ENCODE data around the gene TWF2. TPM values are rescaled to one million over a fixed set of nuclear protein-coding genes. Genes with fewer than 3 reads are reported as not detected.

TWF2 gene
- total RNA-seq, 1 experiment from 2014 or later = 102 TPM

GRCh38 chr3:52270252-52270754 lies 31.3 kb upstream of the TWF2 start:
- ChIA-PET POLR2A (ENCODE audit: unreplicated experiment) (no interaction called here), CTCF (no interaction called here)
- no peak overlapping the region for H3K4me2 ChIP-seq
- H3K4me1 ChIP-seq (replicated peaks; ENCODE audit: insufficient read depth) = peaks cover 9% of the 10 kb centered on the region
- H3K9me3 ChIP-seq (ENCODE audit: insufficient read depth, low read depth) = no peaks in the 10 kb centered on the region
- no peaks in the 10 kb centered on the region for H3K27me3 ChIP-seq (ENCODE audit: insufficient read depth, low read depth)
- no peak overlapping the region for H2AFZ ChIP-seq
- BruUV-seq (replicated peaks) = no TSS peak
- no peak for TF ChIP-seq EZH2 (IDR thresholded peaks at IDR 0.05; ENCODE audit: low read depth)
- no peak for TF ChIP-seq CTCF (conservative IDR thresholded peaks at IDR 0.05)
- no peak overlapping the region for H3K27ac ChIP-seq
- H3K9me2 ChIP-seq (ENCODE audit: insufficient read depth) = no peaks in the 10 kb centered on the region
- H3K4me3 ChIP-seq = no peak overlapping the region
- intact Hi-C loops (cut with micrococcal nuclease; ENCODE audit: unreplicated experiment) = no loop called here
- H3K36me3 ChIP-seq (ENCODE audit: low read depth) = peaks cover 32% of the 10 kb centered on the region
- H4K20me1 ChIP-seq (ENCODE audit: insufficient read depth) = peaks cover 74% of the 10 kb centered on the region
- H3F3A ChIP-seq (ENCODE audit: insufficient read depth, low read depth) = peaks cover 49% of the 10 kb centered on the region
- peaks cover 86% of the 10 kb centered on the region for H3K79me2 ChIP-seq (ENCODE audit: low read depth)
- no peak for DNase-seq

- H2AFZ ChIP-seq = no peak overlapping the region
- H3F3A ChIP-seq (ENCODE audit: insufficient read depth, low read depth) = peaks cover 49% of the 10 kb centered on the region
- peaks cover 73% of the 10 kb centered on the region for H4K20me1 ChIP-seq (ENCODE audit: insufficient read depth)
- no peaks in the 10 kb centered on the region for H3K27me3 ChIP-seq (ENCODE audit: insufficient read depth, low read depth)
- no peak overlapping the region for H3K4me2 ChIP-seq
- CTCF ChIA-PET = no interaction called here
- no peak overlapping the region for H3K4me3 ChIP-seq
- intact Hi-C loops (cut with micrococcal nuclease; ENCODE audit: unreplicated experiment) = no loop called here
- no peaks in the 10 kb centered on the region for H3K9me2 ChIP-seq (ENCODE audit: insufficient read depth)
- H3K36me3 ChIP-seq (ENCODE audit: low read depth) = peaks cover 33% of the 10 kb centered on the region
- peaks cover 82% of the 10 kb centered on the region for H3K79me2 ChIP-seq (ENCODE audit: low read depth)
- no peak overlapping the region for H3K27ac ChIP-seq
- TF ChIP-seq CTCF (conservative IDR thresholded peaks at IDR 0.05) (no peak), EZH2 (IDR thresholded peaks at IDR 0.05; ENCODE audit: low read depth) (no peak)
- POLR2A ChIA-PET (ENCODE audit: unreplicated experiment) = no interaction called here
- peaks cover 11% of the 10 kb centered on the region for H3K4me1 ChIP-seq (replicated peaks; ENCODE audit: insufficient read depth)
- H3K9me3 ChIP-seq (ENCODE audit: insufficient read depth, low read depth) = no peaks in the 10 kb centered on the region
- BruUV-seq (replicated peaks) = no TSS peak
- DNase-seq = no peak
Observed at GRCh38 chr3:52269776-52270175, 30.8 kb upstream of the TWF2 start.

- Histone ChIP-seq H3K9me3 (ENCODE audit: insufficient read depth, low read depth) (no peaks in the 10 kb centered on the region), H2AFZ (no peak overlapping the region), H3F3A (ENCODE audit: insufficient read depth, low read depth) (peaks cover 53% of the 10 kb centered on the region), H4K20me1 (ENCODE audit: insufficient read depth) (peaks cover 64% of the 10 kb centered on the region), H3K9me2 (ENCODE audit: insufficient read depth) (no peaks in the 10 kb centered on the region), H3K27me3 (ENCODE audit: insufficient read depth, low read depth) (no peaks in the 10 kb centered on the region), H3K79me2 (ENCODE audit: low read depth) (peaks cover 82% of the 10 kb centered on the region), H3K4me1 (replicated peaks; ENCODE audit: insufficient read depth) (peaks cover 15% of the 10 kb centered on the region), H3K27ac (no peak overlapping the region), H3K4me3 (no peak overlapping the region), H3K36me3 (ENCODE audit: low read depth) (peaks cover 43% of the 10 kb centered on the region), H3K4me2 (no peak overlapping the region)
- ChIA-PET POLR2A (ENCODE audit: unreplicated experiment) (no interaction called here), CTCF (interaction anchor here (0.5 kb wide), 1 partner anchor 12 kb away, joined by 3 read pairs; no protein-coding TSS in a partner anchor)
- intact Hi-C loops (cut with micrococcal nuclease; ENCODE audit: unreplicated experiment) = no loop called here
- DNase-seq = no peak
- BruUV-seq (replicated peaks) = no TSS peak
- TF ChIP-seq EZH2 (IDR thresholded peaks at IDR 0.05; ENCODE audit: low read depth) = no peak
- no peak for TF ChIP-seq CTCF (conservative IDR thresholded peaks at IDR 0.05)
Observed at GRCh38 chr3:52268036-52268435, 29.1 kb upstream of the TWF2 start.
